Trophoblast cell (in vitro differentiated cells and primary cell): Measurements from ENCODE around the gene TAS2R39.
"Not testable (repeated sequence)": the region's sequence is repeated elsewhere in the genome, so short reads cannot be mapped to it uniquely, and the experiment has no call there.

Experiments
- DNase-seq, 2 donors: peaks; one replicate each; pipeline ENCODE4 v3.0.0-alpha.2; 2016
- H2AFZ ChIP-seq: 2 replicates; pipeline ENCODE4 v1.6.1; 2013; ENCODE audit warnings: low read length, moderate library complexity, mild to moderate bottlenecking; ENCODE audit not compliant: insufficient read depth, poor library complexity
- H2AK5ac ChIP-seq: 2 replicates; pipeline ENCODE4 v1.6.1; 2013; ENCODE audit warnings: mild to moderate bottlenecking, low read length
- H2BK120ac ChIP-seq: 2 replicates; pipeline ENCODE4 v1.6.1; 2013; ENCODE audit warnings: low read length, mild to moderate bottlenecking, moderate library complexity; ENCODE audit not compliant: insufficient read depth, poor library complexity
- H2BK12ac ChIP-seq: 2 replicates; pipeline ENCODE4 v1.6.1; 2013; ENCODE audit warnings: mild to moderate bottlenecking, low read length, moderate library complexity
- H2BK5ac ChIP-seq: 2 replicates; pipeline ENCODE4 v1.6.1; 2013; ENCODE audit warnings: low read length, low read depth, moderate library complexity, mild to moderate bottlenecking; ENCODE audit not compliant: poor library complexity
- H3K14ac ChIP-seq: 2 replicates; pipeline ENCODE4 v1.6.1; 2013; ENCODE audit warnings: mild to moderate bottlenecking, low read length
- H3K18ac ChIP-seq: 2 replicates; pipeline ENCODE4 v1.6.1; 2013; ENCODE audit warnings: mild to moderate bottlenecking, low read length
- H3K23ac ChIP-seq: 2 replicates; pipeline ENCODE4 v1.6.1; 2013; ENCODE audit warnings: low read length
- H3K27ac ChIP-seq: 2 replicates; pipeline ENCODE4 v1.5.1; 2013; ENCODE audit warnings: low read depth, mild to moderate bottlenecking, inconsistent platforms, low read length, moderate library complexity
- H3K27me3 ChIP-seq: 2 replicates; pipeline ENCODE4 v1.6.1; 2013; ENCODE audit warnings: inconsistent platforms, mild to moderate bottlenecking, low read length, moderate library complexity; ENCODE audit not compliant: insufficient read depth
- H3K36me3 ChIP-seq, 2 experiments: 1 replicate in 1 of 2; 2 replicates in 1 of 2; pipeline ENCODE4 v1.6.1; 2013; ENCODE audit warnings: low read length in 2 of 2, mild to moderate bottlenecking in 2 of 2, moderate library complexity in 1 of 2; ENCODE audit not compliant: insufficient read depth in 2 of 2, control insufficient read depth in 1 of 2
- H3K4ac ChIP-seq: 2 replicates; pipeline ENCODE4 v1.6.1; 2013; ENCODE audit warnings: low read depth, mild to moderate bottlenecking, low read length, moderate library complexity
- H3K4me1 ChIP-seq, 2 experiments: 1 replicate in 1 of 2; 2 replicates in 1 of 2; pipeline ENCODE4 v1.6.1; 2013; ENCODE audit warnings: low read length in 2 of 2, mild to moderate bottlenecking in 2 of 2, moderate library complexity in 1 of 2; ENCODE audit not compliant: insufficient read depth in 2 of 2, control insufficient read depth in 1 of 2
- H3K4me2 ChIP-seq: 2 replicates; pipeline ENCODE4 v1.6.1; 2013; ENCODE audit warnings: inconsistent platforms, mild to moderate bottlenecking, low read length, moderate library complexity
- H3K4me3 ChIP-seq: 2 replicates; pipeline ENCODE4 v1.5.1; 2013; ENCODE audit warnings: mild to moderate bottlenecking, low read depth, low read length, inconsistent platforms
- H3K79me1 ChIP-seq: one replicate; pipeline ENCODE4 v1.6.1; 2013; ENCODE audit warnings: low read length
- H3K79me2 ChIP-seq: 2 replicates; pipeline ENCODE4 v1.6.1; 2013; ENCODE audit warnings: low read length, mild to moderate bottlenecking; ENCODE audit not compliant: control insufficient read depth, insufficient read depth, poor library complexity
- H3K9ac ChIP-seq: 2 replicates; pipeline ENCODE4 v1.6.1; 2013; ENCODE audit warnings: mild to moderate bottlenecking, low read length
- H3K9me3 ChIP-seq: 2 replicates; pipeline ENCODE4 v1.6.1; 2013; ENCODE audit warnings: low read depth, mild to moderate bottlenecking, control low read depth, inconsistent platforms, low read length; ENCODE audit not compliant: insufficient read depth
- H4K12ac ChIP-seq: 2 replicates; pipeline ENCODE4 v1.6.1; 2013; ENCODE audit warnings: low read depth, mild to moderate bottlenecking, low read length, moderate library complexity
- H4K8ac ChIP-seq: 2 replicates; pipeline ENCODE4 v1.6.1; 2013; ENCODE audit warnings: low read depth, mild to moderate bottlenecking, low read length, moderate library complexity
- H4K91ac ChIP-seq: one replicate; pipeline ENCODE4 v1.6.1; 2013; ENCODE audit warnings: low read depth, mild to moderate bottlenecking, low read length, moderate library complexity
- WGBS: extraction: QIAGEN DNeasy Blood & Tissue Kit; methylation state at CpG from one replicate; pipeline ENCODE4 v1.1.7; 2013; ENCODE audit warnings: missing lambda C conversion rate; ENCODE audit not compliant: insufficient read length, insufficient coverage; ENCODE audit errors: extremely low coverage; 5-methylcytosine and 5-hydroxymethylcytosine counted together

TAS2R39 gene

DNA sequence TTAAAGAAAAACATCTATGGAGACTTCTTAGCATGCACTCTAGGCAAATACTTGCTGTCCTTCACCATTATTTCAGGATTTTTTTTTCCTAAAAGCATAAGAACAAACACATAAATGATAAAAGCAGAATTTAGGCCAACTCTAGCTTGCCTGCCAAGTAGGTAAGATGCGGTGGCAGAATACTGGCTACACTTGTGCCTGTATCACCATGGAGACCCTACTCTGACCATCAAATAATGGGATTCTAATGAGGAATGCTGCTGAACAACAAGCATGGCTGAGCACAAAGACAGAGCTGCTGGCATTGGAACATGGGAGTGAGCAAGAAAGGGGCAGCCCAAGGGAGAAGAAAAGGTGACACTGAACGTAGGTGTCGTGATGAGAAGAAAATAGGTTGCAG, 20.2 kb downstream of the TAS2R39 start:
- no peak overlapping the region for H3K9ac ChIP-seq
- no peaks in the 10 kb centered on the region for H3K79me1 ChIP-seq
- H2BK12ac ChIP-seq, result no peak overlapping the region
- H3K9me3 ChIP-seq, result no peaks in the 10 kb centered on the region
- no peak overlapping the region for H3K14ac ChIP-seq
- no peak overlapping the region for H3K27ac ChIP-seq
- H3K27me3 ChIP-seq, result no peaks in the 10 kb centered on the region
- H2AFZ ChIP-seq, result no peak overlapping the region
- H3K79me2 ChIP-seq, result no peaks in the 10 kb centered on the region
- H3K18ac ChIP-seq, result no peak overlapping the region
- no peak overlapping the region for H3K4me2 ChIP-seq
- H2AK5ac ChIP-seq, result no peak overlapping the region
- no peak overlapping the region for H4K8ac ChIP-seq
- H3K4me3 ChIP-seq, result no peak overlapping the region
- no peak overlapping the region for H2BK120ac ChIP-seq
- no peak for DNase-seq
- no peak overlapping the region for H3K23ac ChIP-seq
- no CpG with 5 or more reads among the region's 3 CpGs for WGBS
- H4K91ac ChIP-seq, result no peak overlapping the region
- no peak overlapping the region for H2BK5ac ChIP-seq
- H3K4ac ChIP-seq, result no peak overlapping the region
- H3K4me1 ChIP-seq, result peaks cover 0 to 2% of the 10 kb centered on the region in 2 experiments
- no peaks in the 10 kb centered on the region for H3K36me3 ChIP-seq
- H4K12ac ChIP-seq, result no peak overlapping the region

DNA sequence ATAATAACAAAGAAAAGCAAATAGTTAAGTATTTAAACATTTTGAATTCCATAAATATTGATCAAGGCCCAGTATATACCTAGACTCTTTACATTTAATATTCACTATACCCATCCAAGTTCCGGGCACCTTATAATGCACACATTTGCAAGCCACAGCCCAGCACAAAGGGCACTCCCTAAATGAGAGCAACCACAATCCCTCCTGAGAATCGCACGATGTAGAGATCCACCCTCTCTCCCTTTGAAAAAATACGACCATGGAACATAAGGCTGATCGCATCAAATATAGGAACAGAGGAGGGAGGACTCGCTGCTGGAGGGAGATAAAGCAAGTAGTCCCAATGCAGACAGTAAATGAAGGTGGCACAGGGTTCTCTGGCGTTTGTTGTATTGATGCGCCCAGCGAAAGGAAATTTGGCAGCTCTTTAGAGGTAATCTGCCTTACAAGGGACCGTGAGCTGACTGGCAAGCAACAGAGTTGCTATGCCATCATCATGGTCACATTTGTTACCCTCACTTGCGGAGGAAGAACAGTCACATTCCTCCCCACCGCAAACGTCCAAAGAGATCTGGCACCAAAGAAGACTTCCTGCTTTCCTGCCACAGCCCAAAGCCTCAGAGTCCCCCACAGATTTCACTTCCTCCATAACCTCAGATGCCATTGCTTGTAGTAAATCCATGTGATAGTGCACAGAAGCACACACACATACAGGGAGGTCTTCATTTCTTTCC, 22.5 kb downstream of the TAS2R39 start:
- no peak overlapping the region for H3K4ac ChIP-seq
- H2BK5ac ChIP-seq, result no peak overlapping the region
- no peak overlapping the region for H3K4me2 ChIP-seq
- no peak overlapping the region for H3K27ac ChIP-seq
- no peak overlapping the region for H2BK12ac ChIP-seq
- H4K8ac ChIP-seq, result no peak overlapping the region
- H4K12ac ChIP-seq, result no peak overlapping the region
- no peak overlapping the region for H3K9ac ChIP-seq
- H3K18ac ChIP-seq, result no peak overlapping the region
- H4K91ac ChIP-seq, result no peak overlapping the region
- H3K79me2 ChIP-seq, result no peaks in the 10 kb centered on the region
- H3K23ac ChIP-seq, result no peak overlapping the region
- DNase-seq, result peak in 1 of 2 donors; percentile 19
- no peaks in the 10 kb centered on the region for H3K27me3 ChIP-seq
- no peak overlapping the region for H3K4me3 ChIP-seq
- no peak overlapping the region for H3K14ac ChIP-seq
- H3K79me1 ChIP-seq, result peaks cover 7% of the 10 kb centered on the region
- no peaks in the 10 kb centered on the region for H3K36me3 ChIP-seq
- no peak overlapping the region for H2BK120ac ChIP-seq
- no peak overlapping the region for H2AK5ac ChIP-seq
- H2AFZ ChIP-seq, result no peak overlapping the region
- WGBS, result no CpG with 5 or more reads among the region's 13 CpGs
- H3K4me1 ChIP-seq, result peaks cover 12 to 13% of the 10 kb centered on the region in 2 experiments
- H3K9me3 ChIP-seq, result no peaks in the 10 kb centered on the region

DNA sequence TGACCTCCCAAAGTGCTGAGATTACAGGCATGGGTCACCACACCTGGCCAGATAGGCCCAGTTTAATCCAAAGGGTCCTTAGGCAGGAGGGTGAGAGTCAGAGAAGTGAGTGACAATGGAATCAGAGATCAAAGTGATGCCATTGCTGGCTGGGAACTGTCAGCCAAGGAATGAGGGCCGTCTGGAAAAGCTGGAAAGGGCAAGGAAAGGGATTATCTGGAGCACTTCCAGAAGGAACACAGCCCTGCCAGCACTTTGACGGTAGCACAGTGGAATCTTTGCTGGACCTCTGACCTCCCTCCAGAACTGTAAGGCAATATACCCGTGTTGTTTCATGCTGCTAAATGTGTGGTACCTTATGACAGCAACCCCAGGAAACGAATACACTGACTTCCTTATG, 27.3 kb downstream of the TAS2R39 start:
- no peak overlapping the region for H3K9ac ChIP-seq
- no peak overlapping the region for H3K4ac ChIP-seq
- H2BK120ac ChIP-seq, result no peak overlapping the region
- H3K23ac ChIP-seq, result no peak overlapping the region
- no peak overlapping the region for H2BK5ac ChIP-seq
- DNase-seq, result peak; percentile 72 to 81
- no peaks in the 10 kb centered on the region for H3K79me2 ChIP-seq
- H3K79me1 ChIP-seq, result peaks cover 11% of the 10 kb centered on the region
- H3K36me3 ChIP-seq, result no peaks in the 10 kb centered on the region
- peaks cover 11 to 16% of the 10 kb centered on the region in 2 experiments for H3K4me1 ChIP-seq
- H2AFZ ChIP-seq, result no peak overlapping the region
- no peak overlapping the region for H4K91ac ChIP-seq
- peak overlapping the region; percentile 10 for H3K4me2 ChIP-seq
- no peaks in the 10 kb centered on the region for H3K27me3 ChIP-seq
- no peak overlapping the region for H2BK12ac ChIP-seq
- no peaks in the 10 kb centered on the region for H3K9me3 ChIP-seq
- H4K8ac ChIP-seq, result no peak overlapping the region
- H3K18ac ChIP-seq, result no peak overlapping the region
- H3K14ac ChIP-seq, result no peak overlapping the region
- H2AK5ac ChIP-seq, result no peak overlapping the region
- no peak overlapping the region for H4K12ac ChIP-seq
- no peak overlapping the region for H3K4me3 ChIP-seq
- peak overlapping the region; percentile 55 for H3K27ac ChIP-seq
- no CpG with 5 or more reads among the region's 4 CpGs for WGBS

DNA sequence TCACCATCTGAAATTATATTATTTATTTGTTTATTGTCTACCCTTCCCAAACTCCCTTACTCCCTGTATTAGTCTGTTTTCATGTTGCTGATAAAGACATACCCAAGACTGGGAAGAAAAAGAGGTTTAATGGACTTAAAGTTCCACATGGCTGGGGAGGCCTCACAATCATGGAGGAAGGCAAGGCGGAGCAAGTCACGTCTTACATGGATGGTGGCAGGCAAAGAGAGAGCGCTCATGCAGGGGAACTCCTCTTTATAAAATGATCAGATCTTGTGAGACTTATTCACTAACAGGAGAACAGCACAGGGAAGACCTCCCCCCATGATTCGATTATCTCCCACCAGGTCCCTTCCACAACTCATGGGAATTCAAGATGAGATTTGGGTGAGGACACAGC, 30.3 kb downstream of the TAS2R39 start:
- H3K4ac ChIP-seq, H2AFZ ChIP-seq, H3K18ac ChIP-seq, DNase-seq, H2AK5ac ChIP-seq, H3K23ac ChIP-seq, H3K4me3 ChIP-seq, H3K4me2 ChIP-seq, H3K14ac ChIP-seq, H2BK5ac ChIP-seq, H4K8ac ChIP-seq, H3K27ac ChIP-seq, H4K12ac ChIP-seq, H3K27me3 ChIP-seq, H3K9ac ChIP-seq, H3K36me3 ChIP-seq, H2BK12ac ChIP-seq, H4K91ac ChIP-seq, H3K79me2 ChIP-seq, H3K9me3 ChIP-seq, H2BK120ac ChIP-seq: not testable (repeated sequence)
- no CpG with 5 or more reads among the region's 4 CpGs for WGBS
- peaks cover 12 to 16% of the 10 kb centered on the region in 2 experiments for H3K4me1 ChIP-seq
- peaks cover 11% of the 10 kb centered on the region for H3K79me1 ChIP-seq
